IMR-90 (cell line): ENCODE data around the gene CCDC90B. TPM values are rescaled to one million over a fixed set of nuclear protein-coding genes. Genes with fewer than 3 reads are reported as not detected.

Experiments used
- ATAC-seq: fragments of 200-7000 bp; cut with Tn5 transposase; 2 replicates; pipeline ENCODE4 v1.9.1; 2020; ENCODE audit warnings: low read depth, mild to moderate bottlenecking, moderate library complexity
- BruUV-seq: library from RNA; stranded (reverse); fragments of 400-500 nt; replicated peaks from 2 replicates; lab custom pipeline; 2021; lab: Mats Ljungman, UMichigan
- CTCF ChIA-PET: fragments of 300-600 bp; formaldehyde crosslinking; extraction: SDS; loops from one replicate; lab custom pipeline; 2021; ENCODE audit warnings: antibody characterized with exemption; lab: Yijun Ruan, JAX
- POLR2A ChIA-PET: fragments of 300-600 bp; sonication (Branson Sonifier 250); formaldehyde crosslinking; loops from one replicate; lab custom pipeline; 2022; ENCODE audit warnings: antibody characterized with exemption; ENCODE audit not compliant: unreplicated experiment; lab: Charles Lee
- DNase-seq: peaks from one replicate; pipeline ENCODE4 v3.0.0; 2013
- H2AFZ ChIP-seq: replicated peaks from 2 replicates; pipeline ENCODE3; 2013; ENCODE audit warnings: low read length, mild to moderate bottlenecking; ENCODE audit not compliant: poor library complexity
- H2AK5ac ChIP-seq: 2 replicates; pipeline ENCODE4 v1.6.1; 2013; ENCODE audit warnings: low read depth, low read length, inconsistent platforms
- H2AK9ac ChIP-seq: replicated peaks from 2 replicates; pipeline ENCODE3; 2013; ENCODE audit warnings: mild to moderate bottlenecking, low read depth, low read length, moderate library complexity; ENCODE audit not compliant: poor library complexity
- H2BK120ac ChIP-seq: 2 replicates; pipeline ENCODE4 v1.6.1; 2013; ENCODE audit warnings: low read depth, low read length, inconsistent platforms
- H2BK15ac ChIP-seq: 3 replicates; pipeline ENCODE4 v1.6.1; 2013; ENCODE audit warnings: low read depth, low read length, inconsistent platforms
- H2BK20ac ChIP-seq: 2 replicates; pipeline ENCODE4 v1.6.1; 2013; ENCODE audit warnings: low read depth, mild to moderate bottlenecking, inconsistent platforms, low read length, moderate library complexity
- H2BK5ac ChIP-seq: 2 replicates; pipeline ENCODE4 v1.6.1; 2013; ENCODE audit warnings: mild to moderate bottlenecking, low read depth, low read length, inconsistent platforms; ENCODE audit not compliant: poor library complexity, severe bottlenecking
- H3K14ac ChIP-seq: replicated peaks from 2 replicates; pipeline ENCODE4 v1.6.1; 2013; ENCODE audit warnings: low read depth, low read length, inconsistent platforms
- H3K18ac ChIP-seq: 2 replicates; pipeline ENCODE4 v1.6.1; 2013; ENCODE audit warnings: low read depth, low read length, control low read depth
- H3K23ac ChIP-seq: 2 replicates; pipeline ENCODE4 v1.6.1; 2013; ENCODE audit warnings: low read depth, low read length, inconsistent platforms
- H3K27ac ChIP-seq: 2 replicates; pipeline ENCODE4 v1.5.1; 2013; ENCODE audit warnings: mild to moderate bottlenecking, control low read depth, low read length; ENCODE audit not compliant: insufficient read depth
- H3K27me3 ChIP-seq: 2 replicates; pipeline ENCODE4 v1.6.1; 2013; ENCODE audit warnings: low read length; ENCODE audit not compliant: control insufficient read depth, insufficient read depth
- H3K36me3 ChIP-seq: 2 replicates; pipeline ENCODE4 v1.6.1; 2013; ENCODE audit warnings: low read length, mixed read lengths; ENCODE audit not compliant: control insufficient read depth, insufficient read depth
- H3K4ac ChIP-seq: 2 replicates; pipeline ENCODE4 v1.6.1; 2013; ENCODE audit warnings: low read depth, low read length, inconsistent platforms
- H3K4me1 ChIP-seq: 2 replicates; pipeline ENCODE4 v1.6.1; 2013; ENCODE audit warnings: low read length, mixed read lengths; ENCODE audit not compliant: control insufficient read depth, insufficient read depth
- H3K4me2 ChIP-seq: 2 replicates; pipeline ENCODE4 v1.6.1; 2013; ENCODE audit warnings: low read depth, mild to moderate bottlenecking, control low read depth, low read length, moderate library complexity
- H3K4me3 ChIP-seq: 2 replicates; pipeline ENCODE4 v1.5.1; 2013; ENCODE audit warnings: low read depth, mild to moderate bottlenecking, control low read depth, low read length, moderate library complexity; ENCODE audit not compliant: insufficient read depth
- H3K56ac ChIP-seq: 2 replicates; pipeline ENCODE4 v1.6.1; 2013; ENCODE audit warnings: low read length, inconsistent platforms; ENCODE audit not compliant: insufficient read depth; ENCODE audit errors: extremely low read depth
- H3K79me1 ChIP-seq, 2 experiments: 2 replicates each; pipeline ENCODE4 v1.6.1; 2013; ENCODE audit warnings: low read length in 2 of 2, inconsistent platforms in 1 of 2, low read depth in 1 of 2
- H3K9ac ChIP-seq: 2 replicates; pipeline ENCODE4 v1.6.1; 2013; ENCODE audit warnings: low read depth, low read length, control low read depth
- H3K9me1 ChIP-seq: 2 replicates; pipeline ENCODE4 v1.6.1; 2013; ENCODE audit warnings: low read length, inconsistent platforms; ENCODE audit not compliant: insufficient read depth
- H3K9me3 ChIP-seq: 2 replicates; pipeline ENCODE4 v1.6.1; 2013; ENCODE audit warnings: low read length; ENCODE audit not compliant: control insufficient read depth, insufficient read depth
- H4K20me1 ChIP-seq: 2 replicates; pipeline ENCODE4 v1.6.1; 2013; ENCODE audit warnings: low read length, inconsistent platforms; ENCODE audit not compliant: insufficient read depth
- H4K5ac ChIP-seq: 2 replicates; pipeline ENCODE4 v1.6.1; 2013; ENCODE audit warnings: mild to moderate bottlenecking, low read depth, low read length, control low read depth
- H4K8ac ChIP-seq, 2 experiments: 2 replicates each; pipeline ENCODE4 v1.6.1; 2013; ENCODE audit warnings: low read depth in 2 of 2, low read length in 2 of 2, control low read depth in 1 of 2, inconsistent platforms in 1 of 2
- H4K91ac ChIP-seq: 2 replicates; pipeline ENCODE4 v1.6.1; 2013; ENCODE audit warnings: low read depth, low read length, inconsistent platforms; ENCODE audit not compliant: insufficient read depth
- BHLHE40 ChIP-seq: fragments of 150-350 bp; IDR thresholded peaks from 2 replicates; pipeline ENCODE4 v1.6.1; 2016; ENCODE audit warnings: mild to moderate bottlenecking, low read depth, low read length
- CEBPB ChIP-seq: IDR thresholded peaks from 2 replicates; pipeline ENCODE4 v1.6.1; 2012; ENCODE audit warnings: low read depth, low read length, improper control_type of control experiment
- CHD1 ChIP-seq: IDR thresholded peaks from 2 replicates; pipeline ENCODE4 v1.6.1; 2012; ENCODE audit warnings: low read depth, low read length, improper control_type of control experiment
- CTCF ChIP-seq: conservative IDR thresholded peaks from 2 replicates; pipeline ENCODE4 v1.5.1; 2012; ENCODE audit warnings: mild to moderate bottlenecking, low read depth, low read length, improper control_type of control experiment
- ELK1 ChIP-seq: fragments of 150-350 bp; IDR thresholded peaks from 2 replicates; pipeline ENCODE4 v1.6.1; 2016; ENCODE audit warnings: low read depth, mild to moderate bottlenecking, low read length, moderate library complexity, borderline replicate concordance
- FOS ChIP-seq: fragments of 150-350 bp; IDR thresholded peaks from 2 replicates; pipeline ENCODE4 v1.6.1; 2016; ENCODE audit warnings: low read depth, low read length
- MAFK ChIP-seq: IDR thresholded peaks from 2 replicates; pipeline ENCODE4 v1.6.1; 2012; ENCODE audit warnings: low read depth, low read length, improper control_type of control experiment
- MAZ ChIP-seq: IDR thresholded peaks from 2 replicates; pipeline ENCODE4 v1.6.1; 2012; ENCODE audit warnings: low read depth, mild to moderate bottlenecking, low read length, improper control_type of control experiment, moderate library complexity, borderline replicate concordance
- MXI1 ChIP-seq: IDR thresholded peaks from 2 replicates; pipeline ENCODE4 v1.6.1; 2012; ENCODE audit warnings: low read depth, mild to moderate bottlenecking, low read length, moderate library complexity, borderline replicate concordance
- NFE2L2 ChIP-seq: fragments of 150-350 bp; IDR thresholded peaks from 2 replicates; pipeline ENCODE4 v1.6.1; 2016; ENCODE audit warnings: low read depth, mild to moderate bottlenecking, low read length
- POLR2A ChIP-seq: IDR thresholded peaks from 2 replicates; pipeline ENCODE4 v1.6.1; 2012; ENCODE audit warnings: mild to moderate bottlenecking, low read depth, low read length
- RAD21 ChIP-seq: IDR thresholded peaks from 2 replicates; pipeline ENCODE4 v1.6.1; 2012; ENCODE audit warnings: low read length, improper control_type of control experiment
- RCOR1 ChIP-seq: IDR thresholded peaks from 2 replicates; pipeline ENCODE4 v1.6.1; 2012; ENCODE audit warnings: mild to moderate bottlenecking, low read length, improper control_type of control experiment; ENCODE audit not compliant: insufficient replicate concordance
- RFX5 ChIP-seq: IDR thresholded peaks from 2 replicates; pipeline ENCODE4 v1.8.0; 2012; ENCODE audit warnings: low read depth, mild to moderate bottlenecking, low read length, moderate library complexity
- SMC3 ChIP-seq: fragments of 150-350 bp; IDR thresholded peaks from 2 replicates; pipeline ENCODE4 v1.6.1; 2016; ENCODE audit warnings: low read depth, mild to moderate bottlenecking, antibody characterized with exemption, low read length, moderate library complexity
- USF2 ChIP-seq: fragments of 150-350 bp; IDR thresholded peaks from 2 replicates; pipeline ENCODE4 v1.6.1; 2017; ENCODE audit warnings: mild to moderate bottlenecking, antibody characterized with exemption, low read length, low read depth
- WGBS, 2 experiments: methylation state at CpG; one replicate each; pipeline versions ENCODE4 v1.1.5 to v1.1.7; 2013; ENCODE audit warnings: missing lambda C conversion rate in 2 of 2; ENCODE audit not compliant: insufficient read length in 1 of 2; ENCODE audit errors: extremely low coverage in 2 of 2; 5-methylcytosine and 5-hydroxymethylcytosine counted together
- dilution Hi-C: fragments of 300-500 bp; cut with HindIII; formaldehyde crosslinking; loops from one replicate; pipeline ENCODE4 v1.14.3; 2018; ENCODE audit warnings: low sequenced_read_pairs; ENCODE audit not compliant: unreplicated experiment
- in situ Hi-C: fragments of 300-500 bp; cut with MboI; formaldehyde crosslinking; loops from 3 replicates; pipeline ENCODE4 v1.14.3; 2019; ENCODE audit warnings: low sequenced_read_pairs, inconsistent platforms, mixed read lengths
- intact Hi-C: fragments of 100-400 bp; cut with micrococcal nuclease; formaldehyde crosslinking; loops from 2 replicates; pipeline ENCODE4 v1.10.0; 2022
- polyA plus RNA-seq, 3 experiments: library from polyadenylated mRNA; depleted of rRNA; stranded (reverse); fragments of >200 nt; gene quantifications; 2 replicates each; pipeline ENCODE4 v1.2.3, GENCODE V29; 2012; ENCODE audit warnings: low replicate concordance in 1 of 3
- total RNA-seq: library from RNA; depleted of rRNA; stranded (reverse); fragments of >200 nt; gene quantifications from 2 replicates; pipeline ENCODE4 v1.2.3, GENCODE V29; 2012

CCDC90B gene
- total and polyA plus RNA-seq, 2 of the 4 experiments (the other 2 are of a cell fraction): 35.8 to 43.7 TPM

GRCh38 chr11:83222499-83222898 lies 63.7 kb downstream of the CCDC90B start:
- H4K5ac ChIP-seq: no peak overlapping the region
- H4K8ac ChIP-seq: no peak overlapping the region
- peak overlapping the region; percentile 61 for H2AK9ac ChIP-seq
- no peaks in the 10 kb centered on the region for H3K9me3 ChIP-seq
- H3K9me1 ChIP-seq: peaks cover 4% of the 10 kb centered on the region; the same call in 1 of the 2 replicates
- H3K56ac ChIP-seq: no peak overlapping the region
- H2AK5ac ChIP-seq: no peak overlapping the region
- no peak overlapping the region; the same call in 1 of the 2 replicates for H3K4me2 ChIP-seq
- H2AFZ ChIP-seq: no peak overlapping the region
- no peaks in the 10 kb centered on the region for H3K79me1 ChIP-seq
- in situ Hi-C loops: no loop called here
- ATAC-seq (peak; percentile 75), DNase-seq (peak; percentile 71)
- peaks cover 3% of the 10 kb centered on the region; the same call in 1 of the 2 replicates for H3K4me1 ChIP-seq
- no peak overlapping the region for H3K4me3 ChIP-seq
- no peak overlapping the region for H4K91ac ChIP-seq
- ChIA-PET CTCF (no interaction called here), POLR2A (no interaction called here)
- H3K14ac ChIP-seq: no peak overlapping the region; the same call in 1 of the 2 replicates
- no TSS peak for BruUV-seq
- H3K4ac ChIP-seq: no peak overlapping the region
- no peaks in the 10 kb centered on the region for H4K20me1 ChIP-seq
- no peak overlapping the region for H2BK20ac ChIP-seq
- H3K9ac ChIP-seq: no peak overlapping the region
- H2BK15ac ChIP-seq: no peak overlapping the region
- H2BK120ac ChIP-seq: no peak overlapping the region
- H3K27ac ChIP-seq: no peak overlapping the region
- TF ChIP-seq MXI1: no peak
- no peak for TF ChIP-seq USF2
- TF ChIP-seq RAD21: no peak
- TF ChIP-seq SMC3: no peak
- no peak for TF ChIP-seq RCOR1
- no peak for TF ChIP-seq CEBPB
- no peak for TF ChIP-seq ELK1
- no peak for TF ChIP-seq RFX5
- no peak for TF ChIP-seq POLR2A
- no peak for TF ChIP-seq FOS
- no peak for TF ChIP-seq MAZ
- TF ChIP-seq CHD1: no peak
- no peak for TF ChIP-seq BHLHE40
- no peak for TF ChIP-seq CTCF
- no peak for TF ChIP-seq MAFK
- TF ChIP-seq NFE2L2: no peak
- dilution Hi-C loops: no loop called here
- H3K18ac ChIP-seq: no peak overlapping the region
- no peak overlapping the region for H3K23ac ChIP-seq
- H3K27me3 ChIP-seq: no peaks in the 10 kb centered on the region
- intact Hi-C loops: no loop called here
- no peaks in the 10 kb centered on the region for H3K36me3 ChIP-seq
- H2BK5ac ChIP-seq: no peak overlapping the region
- no CpG with 5 or more reads among the region's 1 CpG for WGBS, 2 experiments
